GM12878 (cell line): ENCODE results near the gene ELAVL3.

Experiments
- RAD21 ChIP-seq: IDR thresholded peaks from 2 replicates; pipeline ENCODE4 v1.6.1; 2011; ENCODE audit warnings: mild to moderate bottlenecking, low read depth, low read length, moderate library complexity; ENCODE audit not compliant: insufficient read depth
- ZNF274 ChIP-seq: IDR thresholded peaks from one replicate; pipeline ENCODE4 v1.8.0; 2011; ENCODE audit not compliant: insufficient read length, insufficient read depth

GRCh38 chr19:11458236-11458900, 22.5 kb downstream of the ELAVL3 start:
- TF ChIP-seq ZNF274: no peak
- no peak for TF ChIP-seq RAD21
